Measurements from ENCODE around the gene MAST2. TPM values are rescaled to one million over a fixed set of nuclear protein-coding genes. Genes with fewer than 3 reads are reported as not detected.

The MAST2 gene
- total and polyA plus RNA-seq, 2 of the 4 experiments (the other 2 are of a cell fraction) = 14.2 to 41.0 TPM

- CTCF ChIA-PET = interaction anchor here (0.6 to 0.9 kb wide), 2 partner anchors 25 to 50 kb away, joined by 4 to 5 read pairs; no protein-coding TSS in a partner anchor
- peaks cover 10% of the 10 kb centered on the region for H3K4me1 ChIP-seq (ENCODE audit: control insufficient read depth, insufficient read depth, low read length)
- POLR2A ChIA-PET (ENCODE audit: unreplicated experiment) = no interaction called here
- dilution Hi-C loops (cut with HindIII; ENCODE audit: low sequenced_read_pairs, unreplicated experiment) = no loop called here
- ATAC-seq (ENCODE audit: low read depth) (peak; percentile 88), DNase-seq (peak; percentile 96)
- intact Hi-C loops (cut with micrococcal nuclease) = no loop called here
- H2BK20ac ChIP-seq (ENCODE audit: low read depth, low read length) = peak overlapping the region; percentile 69; the same call in 1 of the 2 replicates
- H4K5ac ChIP-seq (ENCODE audit: low read depth, low read length) = peak overlapping the region; percentile 65; the same call in 1 of the 2 replicates
- H3K9ac ChIP-seq (ENCODE audit: low read depth, low read length) = no peak overlapping the region
- H4K8ac ChIP-seq (ENCODE audit: low read depth in 2 of 2, low read length in 2 of 2) = peak overlapping the region in 1 of 2 experiments; percentile 73; a peak in 2 of 4 replicates
- no peaks in the 10 kb centered on the region for H3K9me1 ChIP-seq (ENCODE audit: insufficient read depth, low read length)
- no peak overlapping the region; the same call in 1 of the 2 replicates for H4K91ac ChIP-seq (ENCODE audit: insufficient read depth, low read depth, low read length)
- H2AFZ ChIP-seq (replicated peaks; ENCODE audit: low read length, poor library complexity) = no peak overlapping the region
- H2AK5ac ChIP-seq (ENCODE audit: low read depth, low read length) = 0 out of 2 replicates have a peak overlapping the region, but pooled peaks have one; percentile 41
- peaks cover 5 to 19% of the 10 kb centered on the region in 2 experiments; a peak in 2 of 4 replicates for H3K79me1 ChIP-seq (ENCODE audit: low read depth in 1 of 2, low read length in 2 of 2)
- H3K56ac ChIP-seq (ENCODE audit: extremely low read depth, insufficient read depth, low read length) = no peak overlapping the region; the same call in 1 of the 2 replicates
- H3K4me3 ChIP-seq (ENCODE audit: insufficient read depth, low read depth, low read length) = no peak overlapping the region
- peak overlapping the region; percentile 78; the same call in 1 of the 2 replicates for H3K23ac ChIP-seq (ENCODE audit: low read depth, low read length)
- peak overlapping the region; percentile 71; the same call in 1 of the 2 replicates for H3K27ac ChIP-seq (ENCODE audit: insufficient read depth, low read length)
- no peaks in the 10 kb centered on the region for H3K9me3 ChIP-seq (ENCODE audit: control insufficient read depth, insufficient read depth, low read length)
- BruUV-seq (replicated peaks) = no TSS peak
- in situ Hi-C loops (cut with MboI; ENCODE audit: low sequenced_read_pairs) = no loop called here
- no peak overlapping the region for H2AK9ac ChIP-seq (replicated peaks; ENCODE audit: low read depth, low read length, poor library complexity)
- H4K20me1 ChIP-seq (ENCODE audit: insufficient read depth, low read length) = no peaks in the 10 kb centered on the region
- no peak overlapping the region for H3K14ac ChIP-seq (replicated peaks; ENCODE audit: low read depth, low read length)
- H2BK15ac ChIP-seq (ENCODE audit: low read depth, low read length) = no peak overlapping the region; the same call in 2 of the 3 replicates
- H3K27me3 ChIP-seq (ENCODE audit: control insufficient read depth, insufficient read depth, low read length) = no peaks in the 10 kb centered on the region
- peak overlapping the region; percentile 91 for H2BK5ac ChIP-seq (ENCODE audit: low read depth, low read length, poor library complexity, severe bottlenecking)
- H3K18ac ChIP-seq (ENCODE audit: low read depth, low read length) = peak overlapping the region; percentile 81
- H3K36me3 ChIP-seq (ENCODE audit: control insufficient read depth, insufficient read depth, low read length) = no peaks in the 10 kb centered on the region
- peak overlapping the region; percentile 81 for H3K4me2 ChIP-seq (ENCODE audit: low read depth, low read length)
- peak overlapping the region; percentile 74 for H2BK120ac ChIP-seq (ENCODE audit: low read depth, low read length)
- WGBS, 2 experiments (ENCODE audit: extremely low coverage in 2 of 2, insufficient read length in 1 of 2) = no CpG with 5 or more reads among the region's 2 CpGs
- peak overlapping the region; percentile 80 for H3K4ac ChIP-seq (ENCODE audit: low read depth, low read length)
- TF ChIP-seq FOS (IDR thresholded peaks at IDR 0.05; ENCODE audit: low read depth, low read length) (peak; percentile 35; the same call in 1 of the 2 replicates), MAFK (IDR thresholded peaks at IDR 0.05; ENCODE audit: low read depth, low read length) (0 out of 2 replicates have a peak, but pooled peaks have one; percentile 6), CHD1 (IDR thresholded peaks at IDR 0.05; ENCODE audit: low read depth, low read length) (no peak), ELK1 (IDR thresholded peaks at IDR 0.05; ENCODE audit: borderline replicate concordance, low read depth, low read length) (no peak), MAZ (IDR thresholded peaks at IDR 0.05; ENCODE audit: borderline replicate concordance, low read depth, low read length) (peak; percentile 30; the same call in 1 of the 2 replicates), RAD21 (IDR thresholded peaks at IDR 0.05; ENCODE audit: low read length) (no peak), CEBPB (IDR thresholded peaks at IDR 0.05; ENCODE audit: low read depth, low read length) (no peak), RFX5 (IDR thresholded peaks at IDR 0.05; ENCODE audit: low read depth, low read length) (no peak), USF2 (IDR thresholded peaks at IDR 0.05; ENCODE audit: low read depth, low read length) (no peak), NFE2L2 (IDR thresholded peaks at IDR 0.05; ENCODE audit: low read depth, low read length) (no peak), POLR2A (IDR thresholded peaks at IDR 0.05; ENCODE audit: low read depth, low read length) (no peak), SMC3 (IDR thresholded peaks at IDR 0.05; ENCODE audit: low read depth, low read length) (no peak), RCOR1 (IDR thresholded peaks at IDR 0.05; ENCODE audit: insufficient replicate concordance, low read length) (no peak), CTCF (conservative IDR thresholded peaks at IDR 0.05; ENCODE audit: low read depth, low read length) (no peak), MXI1 (IDR thresholded peaks at IDR 0.05; ENCODE audit: borderline replicate concordance, low read depth, low read length) (no peak), BHLHE40 (IDR thresholded peaks at IDR 0.05; ENCODE audit: low read depth, low read length) (no peak)
Measured at GRCh38 chr1:45929257-45929687, 125.9 kb downstream of the MAST2 start.

All from IMR-90 (cell line).